GM12874 (cell line): Measurements from ENCODE around the gene STAU1.

ENCODE experiments used
- TF ChIP-seq, protein P1 (sequence below): IDR thresholded peaks from 2 replicates; pipeline ENCODE4 v1.5.1; 2011; ENCODE audit warnings: low read depth, mild to moderate bottlenecking, control low read depth, low read length, moderate library complexity; ENCODE audit not compliant: insufficient read depth

The STAU1 gene

DNA sequence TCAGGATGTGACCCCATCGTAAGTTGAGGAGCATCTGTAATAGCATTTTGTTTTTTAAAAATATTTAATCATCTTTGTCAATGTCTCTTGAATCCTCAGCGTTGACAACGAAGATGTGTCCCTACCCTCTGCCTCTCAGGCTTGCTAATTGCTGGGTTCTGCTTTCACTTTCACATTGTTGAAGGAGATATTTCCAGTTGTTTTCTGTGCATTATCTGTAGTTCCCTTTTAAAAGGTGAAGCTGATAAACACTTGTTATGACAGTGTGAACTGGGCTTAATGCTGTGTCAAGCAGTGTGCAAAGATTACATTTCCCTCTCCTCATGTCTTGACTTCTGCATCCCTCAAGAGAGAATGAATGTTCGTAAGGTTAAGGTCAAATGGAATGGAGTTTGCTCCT, 87.2 kb downstream of the STAU1 start:
- TF ChIP-seq, protein P1, sequence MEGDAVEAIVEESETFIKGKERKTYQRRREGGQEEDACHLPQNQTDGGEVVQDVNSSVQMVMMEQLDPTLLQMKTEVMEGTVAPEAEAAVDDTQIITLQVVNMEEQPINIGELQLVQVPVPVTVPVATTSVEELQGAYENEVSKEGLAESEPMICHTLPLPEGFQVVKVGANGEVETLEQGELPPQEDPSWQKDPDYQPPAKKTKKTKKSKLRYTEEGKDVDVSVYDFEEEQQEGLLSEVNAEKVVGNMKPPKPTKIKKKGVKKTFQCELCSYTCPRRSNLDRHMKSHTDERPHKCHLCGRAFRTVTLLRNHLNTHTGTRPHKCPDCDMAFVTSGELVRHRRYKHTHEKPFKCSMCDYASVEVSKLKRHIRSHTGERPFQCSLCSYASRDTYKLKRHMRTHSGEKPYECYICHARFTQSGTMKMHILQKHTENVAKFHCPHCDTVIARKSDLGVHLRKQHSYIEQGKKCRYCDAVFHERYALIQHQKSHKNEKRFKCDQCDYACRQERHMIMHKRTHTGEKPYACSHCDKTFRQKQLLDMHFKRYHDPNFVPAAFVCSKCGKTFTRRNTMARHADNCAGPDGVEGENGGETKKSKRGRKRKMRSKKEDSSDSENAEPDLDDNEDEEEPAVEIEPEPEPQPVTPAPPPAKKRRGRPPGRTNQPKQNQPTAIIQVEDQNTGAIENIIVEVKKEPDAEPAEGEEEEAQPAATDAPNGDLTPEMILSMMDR: no peak

GRCh38 chr20:49099011-49099410, 89.1 kb downstream of the STAU1 start:
- TF ChIP-seq, protein P1: no peak

- TF ChIP-seq, protein P1: no peak
Observed at GRCh38 chr20:49098136-49098535, 90.0 kb downstream of the STAU1 start.

DNA sequence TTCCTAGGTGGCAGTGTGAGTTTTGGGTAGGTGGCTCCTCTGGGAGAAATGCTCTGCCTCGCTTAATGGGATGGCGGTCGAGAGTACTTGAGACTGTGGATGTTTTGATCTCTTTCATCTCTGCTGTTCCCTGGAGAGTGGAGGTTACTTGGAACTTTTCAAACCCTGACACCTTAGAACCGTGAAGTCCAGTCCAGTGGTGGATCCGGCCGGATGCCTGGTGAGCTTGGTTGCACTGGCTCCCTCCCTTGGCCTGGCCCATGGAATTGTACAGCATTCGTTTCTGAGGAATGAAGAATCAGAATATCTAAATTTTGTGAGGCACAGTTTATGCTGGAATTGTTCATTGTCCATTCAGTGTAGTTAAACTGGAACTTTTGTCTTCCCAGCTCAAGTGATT, 91.0 kb downstream of the STAU1 start:
- TF ChIP-seq, protein P1: no peak

GRCh38 chr20:49096203-49096730, 91.9 kb downstream of the STAU1 start:
- TF ChIP-seq, protein P1: no peak

DNA sequence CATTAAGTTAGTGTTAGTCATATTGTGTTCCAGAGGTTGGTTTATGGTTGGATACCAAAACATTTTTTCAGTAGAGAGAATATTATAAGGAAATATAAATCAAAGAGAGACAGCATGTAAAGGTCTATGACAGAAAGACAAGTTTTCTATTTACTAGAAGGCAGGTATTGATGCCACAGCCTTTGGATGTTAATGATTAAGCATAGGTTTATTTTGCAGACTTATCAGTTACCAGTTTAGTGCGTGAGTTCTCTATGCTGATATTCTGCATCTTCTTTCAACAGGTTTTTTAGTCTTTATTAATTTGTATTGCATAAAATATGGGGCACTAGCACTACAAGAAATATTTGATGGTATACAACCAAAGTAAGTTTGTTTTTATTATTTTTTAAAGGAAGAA, 96.4 kb downstream of the STAU1 start:
- TF ChIP-seq, protein P1: no peak

DNA sequence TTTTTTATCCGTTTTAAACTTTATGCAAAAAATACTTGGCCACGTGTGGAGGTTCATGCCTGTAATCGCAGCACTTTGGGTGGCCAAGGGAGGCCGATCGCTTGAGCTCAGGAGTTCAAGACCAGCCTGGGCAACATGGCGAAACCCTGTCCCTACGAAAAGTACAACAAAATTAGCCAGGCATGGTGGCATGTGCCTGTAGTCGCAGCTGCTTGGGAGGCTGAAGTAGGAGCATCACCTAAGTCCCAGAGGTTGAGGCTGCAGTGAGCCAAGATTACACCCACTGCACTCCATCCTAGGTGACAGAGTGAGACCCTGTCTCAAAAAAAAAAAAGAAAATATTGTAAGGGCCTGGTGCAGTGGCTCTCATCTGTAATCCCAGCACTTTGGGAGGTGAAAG, 97.0 kb downstream of the STAU1 start:
- TF ChIP-seq, protein P1: no peak
